ENCODE data around the gene ZDHHC23.

DNA sequence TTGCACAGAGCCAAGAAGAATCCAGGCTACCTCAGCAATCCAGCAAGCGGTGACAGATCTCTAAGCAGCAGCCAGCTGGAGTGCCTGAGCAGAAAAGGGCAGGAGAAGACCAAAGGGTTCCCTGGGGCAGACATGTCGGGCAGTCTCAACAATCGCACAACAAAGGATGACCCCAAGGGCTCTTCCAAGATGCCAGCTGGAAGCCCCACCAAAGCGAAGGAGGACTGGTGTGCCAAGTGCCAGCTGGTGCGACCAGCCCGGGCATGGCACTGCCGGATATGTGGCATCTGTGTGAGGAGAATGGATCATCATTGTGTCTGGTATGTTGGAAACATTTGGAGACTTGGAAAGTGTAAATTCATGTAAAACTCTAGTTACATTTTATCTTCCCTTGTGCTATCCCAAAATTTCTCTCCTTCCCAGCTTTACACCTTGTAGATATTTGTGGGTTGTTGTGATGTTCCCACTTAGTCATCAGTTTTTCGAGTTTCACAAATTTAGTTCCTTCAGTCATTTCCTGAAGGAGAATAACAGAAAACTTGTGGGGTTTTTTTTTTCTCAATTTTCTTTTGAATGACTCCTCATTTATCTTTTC is 6.4 kb downstream of the ZDHHC23 start:
- TF ChIP-seq, protein P1, sequence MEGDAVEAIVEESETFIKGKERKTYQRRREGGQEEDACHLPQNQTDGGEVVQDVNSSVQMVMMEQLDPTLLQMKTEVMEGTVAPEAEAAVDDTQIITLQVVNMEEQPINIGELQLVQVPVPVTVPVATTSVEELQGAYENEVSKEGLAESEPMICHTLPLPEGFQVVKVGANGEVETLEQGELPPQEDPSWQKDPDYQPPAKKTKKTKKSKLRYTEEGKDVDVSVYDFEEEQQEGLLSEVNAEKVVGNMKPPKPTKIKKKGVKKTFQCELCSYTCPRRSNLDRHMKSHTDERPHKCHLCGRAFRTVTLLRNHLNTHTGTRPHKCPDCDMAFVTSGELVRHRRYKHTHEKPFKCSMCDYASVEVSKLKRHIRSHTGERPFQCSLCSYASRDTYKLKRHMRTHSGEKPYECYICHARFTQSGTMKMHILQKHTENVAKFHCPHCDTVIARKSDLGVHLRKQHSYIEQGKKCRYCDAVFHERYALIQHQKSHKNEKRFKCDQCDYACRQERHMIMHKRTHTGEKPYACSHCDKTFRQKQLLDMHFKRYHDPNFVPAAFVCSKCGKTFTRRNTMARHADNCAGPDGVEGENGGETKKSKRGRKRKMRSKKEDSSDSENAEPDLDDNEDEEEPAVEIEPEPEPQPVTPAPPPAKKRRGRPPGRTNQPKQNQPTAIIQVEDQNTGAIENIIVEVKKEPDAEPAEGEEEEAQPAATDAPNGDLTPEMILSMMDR (IDR thresholded peaks at IDR 0.05 in 4 of 5, conservative IDR thresholded peaks at IDR 0.05 in 1 of 5): no peak
- no peak for TF ChIP-seq POLR2A (IDR thresholded peaks at IDR 0.05)

Data from gastrocnemius medialis (tissue), 4 donors.